Fibroblast of skin of abdomen (primary cell): ENCODE measurements around the gene BEND4.
A peak's percentile ranks its signal among the peaks of the same experiment; 100 is the strongest.

Experiments used
- DNase-seq: peaks from one replicate; pipeline ENCODE4 v3.0.0-alpha.2; 2013

BEND4 gene

GRCh38 chr4:42104521-42104920, 47.9 kb downstream of the BEND4 start:
- peak; percentile 33 for DNase-seq

GRCh38 chr4:42101446-42101975, 50.9 kb downstream of the BEND4 start:
- peak; percentile 35 for DNase-seq

GRCh38 chr4:42088386-42088785, 64.1 kb downstream of the BEND4 start:
- DNase-seq, result no peak

- DNase-seq, result peak; percentile 20
Measured at GRCh38 chr4:42083816-42084215, 68.6 kb downstream of the BEND4 start.

GRCh38 chr4:42080306-42080705, 72.1 kb downstream of the BEND4 start:
- no peak for DNase-seq

- DNase-seq, result no peak
Measured at GRCh38 chr4:42078184-42078801, 74.2 kb downstream of the BEND4 start.

GRCh38 chr4:42074294-42074693, 78.2 kb downstream of the BEND4 start:
- no peak for DNase-seq

- DNase-seq, result no peak
Measured at GRCh38 chr4:42070463-42070862, 82.0 kb downstream of the BEND4 start.

GRCh38 chr4:42067264-42067663, 85.2 kb downstream of the BEND4 start:
- no peak for DNase-seq

- no peak for DNase-seq
Measured at GRCh38 chr4:42066402-42066801, 86.1 kb downstream of the BEND4 start.
